PC-9 (cell line): ENCODE data around the gene ZNF385B.
"Not testable (repeated sequence)": the region's sequence is repeated elsewhere in the genome, so short reads cannot be mapped to it uniquely, and the experiment has no call there.

ENCODE experiments used
- CTCF ChIP-seq: fragments of 200-600 bp; sonication (generic); conservative IDR thresholded peaks from 2 replicates; pipeline ENCODE4 v1.6.1; 2017; ENCODE audit warnings: mixed run types, antibody characterized with exemption, mild to moderate bottlenecking, moderate library complexity
- EZH2 ChIP-seq: fragments of 200-600 bp; sonication (generic); IDR thresholded peaks from 2 replicates; pipeline ENCODE4 v1.8.0; 2017; ENCODE audit warnings: antibody characterized with exemption, low read depth

DNA sequence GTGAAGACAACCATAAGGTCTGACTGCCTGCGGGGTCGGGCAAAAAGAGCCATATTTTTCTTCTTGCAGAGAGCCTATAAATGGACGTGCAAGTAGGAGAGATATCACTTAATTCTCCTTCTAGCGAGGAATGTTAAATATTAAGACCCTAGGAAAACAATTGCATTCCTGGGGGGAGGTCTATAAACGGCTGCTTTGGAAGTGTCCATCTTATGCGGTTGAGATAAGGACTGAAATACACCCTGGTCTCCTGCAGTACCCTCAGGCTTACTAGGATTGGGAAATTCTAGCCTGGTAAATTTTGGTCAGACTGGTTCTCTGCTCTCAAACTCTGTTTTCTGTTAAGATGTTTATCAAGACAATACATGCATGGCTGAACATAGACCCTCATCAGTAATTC lies 27.2 kb upstream of the ZNF385B start:
- TF ChIP-seq CTCF, EZH2: not testable (repeated sequence)
